HG03575 (cell line): ENCODE data around the gene CEP41.
"Not testable (repeated sequence)": the region's sequence is repeated elsewhere in the genome, so short reads cannot be mapped to it uniquely, and the experiment has no call there.

Experiments used
- ATAC-seq: cut with Tn5 transposase; IDR thresholded peaks from one replicate; pipeline ENCODE4 v1.9.1; 2021; ENCODE audit not compliant: unreplicated experiment, insufficient number of reproducible peaks, low FRiP score; ENCODE audit errors: extremely low read depth

Gene CEP41

GRCh38 chr7:130379921-130380860 lies 60.6 kb downstream of the CEP41 start, which contains the start of gene CPA1:
Gene CPA1, plus strand, starts transcription at chr7:130380494. Its CDS starts 27 bp downstream, at chr7:130380521.
- ATAC-seq, result no peak

GRCh38 chr7:130379532-130379920 lies 61.3 kb downstream of the CEP41 start:
- no peak for ATAC-seq

- ATAC-seq, result no peak
Measured at GRCh38 chr7:130379019-130379418, 61.8 kb downstream of the CEP41 start.

- ATAC-seq, result no peak
Measured at GRCh38 chr7:130377178-130377577, 63.6 kb downstream of the CEP41 start.

GRCh38 chr7:130376461-130376860 lies 64.4 kb downstream of the CEP41 start:
- not testable (repeated sequence) for ATAC-seq

GRCh38 chr7:130374507-130374906 lies 66.3 kb downstream of the CEP41 start:
- ATAC-seq, result no peak

- no peak for ATAC-seq
Measured at GRCh38 chr7:130372402-130373165, 68.2 kb downstream of the CEP41 start.

GRCh38 chr7:130371046-130371445 lies 69.8 kb downstream of the CEP41 start:
- ATAC-seq, result no peak

GRCh38 chr7:130369831-130370550 lies 70.8 kb downstream of the CEP41 start:
- ATAC-seq, result no peak

- no peak for ATAC-seq
Measured at GRCh38 chr7:130369110-130369711, 71.6 kb downstream of the CEP41 start.

GRCh38 chr7:130367836-130368746 lies 72.7 kb downstream of the CEP41 start:
- no peak for ATAC-seq

- no peak for ATAC-seq
Measured at GRCh38 chr7:130367088-130367755, 73.6 kb downstream of the CEP41 start.

GRCh38 chr7:130366564-130366963 lies 74.3 kb downstream of the CEP41 start:
- ATAC-seq, result no peak

- ATAC-seq, result no peak
Measured at GRCh38 chr7:130365511-130366441, 75.0 kb downstream of the CEP41 start.

GRCh38 chr7:130365088-130365487 lies 75.7 kb downstream of the CEP41 start:
- no peak for ATAC-seq

GRCh38 chr7:130364451-130364850 lies 76.4 kb downstream of the CEP41 start:
- ATAC-seq, result no peak
